Gastrocnemius medialis (tissue), 4 donors: ENCODE measurements around the gene TUBB6.

ENCODE experiments used
- POLR2A ChIP-seq, 2 donors: fragments of 450-650 bp; IDR thresholded peaks; one replicate each; pipeline ENCODE4 v1.6.1; 2017; ENCODE audit warnings: antibody characterized with exemption in 2 of 2, mild to moderate bottlenecking in 2 of 2, moderate library complexity in 2 of 2
- TF ChIP-seq, protein P1 (sequence below), 5 experiments: fragments of 450-650 bp in 3 of 5; fragments of 200-600 bp in 2 of 5; sonication (generic) in 2 of 5; IDR thresholded peaks in 4 of 5; conservative IDR thresholded peaks in 1 of 5; 1 replicate in 4 of 5; 2 replicates in 1 of 5; pipeline ENCODE4 v1.5.1; 2016 to 2019; ENCODE audit warnings: antibody characterized with exemption in 5 of 5, mild to moderate bottlenecking in 3 of 5, moderate library complexity in 3 of 5

DNA sequence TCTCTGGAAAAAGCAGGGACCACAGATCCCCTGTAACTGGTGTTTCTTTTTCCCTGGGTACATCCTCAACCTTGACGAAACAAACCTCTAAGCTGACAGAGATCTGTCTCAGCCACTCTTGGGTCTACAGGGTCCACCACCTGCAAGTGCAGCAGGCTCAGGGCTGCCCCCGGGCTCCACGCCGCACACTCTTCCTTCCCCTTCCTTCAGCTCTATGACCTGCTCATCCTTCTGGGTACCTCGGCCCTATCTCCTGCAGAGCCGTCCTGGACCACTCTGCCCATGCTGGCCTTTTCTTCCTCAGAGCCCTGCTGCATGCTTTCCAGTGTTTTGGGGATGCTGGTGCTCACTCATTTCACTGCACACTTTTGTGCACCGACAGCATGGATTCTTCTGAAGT is 27.5 kb downstream of the TUBB6 start:
- TF ChIP-seq, protein P1, sequence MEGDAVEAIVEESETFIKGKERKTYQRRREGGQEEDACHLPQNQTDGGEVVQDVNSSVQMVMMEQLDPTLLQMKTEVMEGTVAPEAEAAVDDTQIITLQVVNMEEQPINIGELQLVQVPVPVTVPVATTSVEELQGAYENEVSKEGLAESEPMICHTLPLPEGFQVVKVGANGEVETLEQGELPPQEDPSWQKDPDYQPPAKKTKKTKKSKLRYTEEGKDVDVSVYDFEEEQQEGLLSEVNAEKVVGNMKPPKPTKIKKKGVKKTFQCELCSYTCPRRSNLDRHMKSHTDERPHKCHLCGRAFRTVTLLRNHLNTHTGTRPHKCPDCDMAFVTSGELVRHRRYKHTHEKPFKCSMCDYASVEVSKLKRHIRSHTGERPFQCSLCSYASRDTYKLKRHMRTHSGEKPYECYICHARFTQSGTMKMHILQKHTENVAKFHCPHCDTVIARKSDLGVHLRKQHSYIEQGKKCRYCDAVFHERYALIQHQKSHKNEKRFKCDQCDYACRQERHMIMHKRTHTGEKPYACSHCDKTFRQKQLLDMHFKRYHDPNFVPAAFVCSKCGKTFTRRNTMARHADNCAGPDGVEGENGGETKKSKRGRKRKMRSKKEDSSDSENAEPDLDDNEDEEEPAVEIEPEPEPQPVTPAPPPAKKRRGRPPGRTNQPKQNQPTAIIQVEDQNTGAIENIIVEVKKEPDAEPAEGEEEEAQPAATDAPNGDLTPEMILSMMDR (IDR thresholded peaks at IDR 0.05 in 4 of 5, conservative IDR thresholded peaks at IDR 0.05 in 1 of 5), result no peak
- TF ChIP-seq POLR2A (IDR thresholded peaks at IDR 0.05), result no peak
